GM19351 (cell line): ENCODE data around the gene ZNF747.
"Not testable (repeated sequence)": the region's sequence is repeated elsewhere in the genome, so short reads cannot be mapped to it uniquely, and the experiment has no call there.

Experiments used
- ATAC-seq: cut with Tn5 transposase; IDR thresholded peaks from one replicate; pipeline ENCODE4 v1.9.1; 2021; ENCODE audit warnings: mild to moderate bottlenecking, moderate library complexity; ENCODE audit not compliant: unreplicated experiment

Gene ZNF747

DNA sequence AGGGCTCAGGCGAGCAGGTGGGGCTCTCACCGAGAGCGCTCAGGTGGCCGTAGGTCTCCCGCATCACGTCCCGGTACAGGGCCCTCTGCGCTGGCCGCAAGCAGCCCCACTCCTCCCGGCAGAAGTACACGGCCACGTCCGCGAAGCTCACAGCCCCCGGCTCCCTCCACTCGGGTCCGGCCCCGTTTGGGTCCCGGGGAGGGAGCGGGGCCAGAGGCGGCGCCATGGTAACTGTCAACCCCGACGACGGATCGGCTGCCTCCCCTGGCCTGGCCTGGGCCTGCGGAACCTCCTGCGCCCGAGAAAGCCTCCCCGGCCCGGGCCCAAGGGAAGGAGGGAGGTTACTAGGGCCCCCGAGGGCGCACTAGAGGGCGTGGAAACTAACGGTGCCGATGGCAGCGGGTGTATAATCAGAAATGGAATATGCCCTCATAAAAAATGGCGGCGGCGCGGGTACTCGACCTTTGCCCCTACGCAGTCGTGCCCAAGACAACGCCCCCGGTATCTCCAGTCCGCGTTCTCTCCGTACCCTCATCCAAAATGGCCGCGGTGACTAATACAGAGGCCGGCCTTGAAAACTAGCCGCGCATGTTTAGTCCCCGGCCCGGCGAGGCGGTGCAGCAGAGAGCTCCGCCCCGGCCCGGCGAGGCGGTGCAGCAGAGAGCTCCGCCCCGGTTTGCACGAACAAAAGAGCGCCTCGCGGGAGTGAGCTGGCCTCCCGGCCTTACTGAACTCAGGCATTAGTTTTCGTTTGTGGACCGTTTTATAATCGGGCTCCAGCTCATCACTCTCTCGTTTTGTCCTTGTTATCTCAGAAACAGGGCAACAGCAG, 23.5 kb upstream of the ZNF747 start, which contains the start of gene ZNF764:
Gene ZNF764, minus strand, starts transcription at position 418 of the 832 bp plus-strand sequence. Its CDS starts 192 bp downstream, at position 226.
- ATAC-seq = peak; percentile 95

DNA sequence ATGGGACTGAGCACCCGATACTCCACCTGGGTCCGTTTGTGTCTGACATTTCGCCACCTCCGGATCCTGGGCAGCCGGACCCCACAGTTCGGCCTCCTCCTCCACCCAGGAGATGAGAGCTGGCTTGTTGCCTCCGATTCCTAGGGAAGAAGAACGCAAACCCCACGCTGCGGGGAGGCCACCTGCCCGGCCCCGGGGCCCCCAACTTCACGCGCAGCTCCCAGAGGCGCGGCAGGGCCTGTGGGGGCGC, 23.0 kb upstream of the ZNF747 start:
- no peak for ATAC-seq

DNA sequence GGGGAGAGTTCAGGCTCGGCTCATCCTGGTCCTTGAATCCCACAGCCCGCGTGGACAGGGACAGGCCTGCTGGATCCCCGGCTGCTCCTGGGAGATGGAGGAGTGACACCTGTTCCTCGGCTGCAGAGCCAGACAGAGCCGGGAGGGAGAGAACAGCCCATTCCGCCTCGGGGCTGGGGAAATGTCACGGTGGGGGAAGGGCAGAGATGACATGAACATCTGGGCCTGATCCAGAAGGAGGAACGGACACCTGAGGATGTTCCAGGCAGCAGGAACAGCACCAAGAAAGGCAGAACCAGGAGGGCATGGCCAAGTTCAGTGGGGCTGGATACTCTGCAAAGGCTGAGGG, 21.4 kb upstream of the ZNF747 start:
- ATAC-seq = no peak

DNA sequence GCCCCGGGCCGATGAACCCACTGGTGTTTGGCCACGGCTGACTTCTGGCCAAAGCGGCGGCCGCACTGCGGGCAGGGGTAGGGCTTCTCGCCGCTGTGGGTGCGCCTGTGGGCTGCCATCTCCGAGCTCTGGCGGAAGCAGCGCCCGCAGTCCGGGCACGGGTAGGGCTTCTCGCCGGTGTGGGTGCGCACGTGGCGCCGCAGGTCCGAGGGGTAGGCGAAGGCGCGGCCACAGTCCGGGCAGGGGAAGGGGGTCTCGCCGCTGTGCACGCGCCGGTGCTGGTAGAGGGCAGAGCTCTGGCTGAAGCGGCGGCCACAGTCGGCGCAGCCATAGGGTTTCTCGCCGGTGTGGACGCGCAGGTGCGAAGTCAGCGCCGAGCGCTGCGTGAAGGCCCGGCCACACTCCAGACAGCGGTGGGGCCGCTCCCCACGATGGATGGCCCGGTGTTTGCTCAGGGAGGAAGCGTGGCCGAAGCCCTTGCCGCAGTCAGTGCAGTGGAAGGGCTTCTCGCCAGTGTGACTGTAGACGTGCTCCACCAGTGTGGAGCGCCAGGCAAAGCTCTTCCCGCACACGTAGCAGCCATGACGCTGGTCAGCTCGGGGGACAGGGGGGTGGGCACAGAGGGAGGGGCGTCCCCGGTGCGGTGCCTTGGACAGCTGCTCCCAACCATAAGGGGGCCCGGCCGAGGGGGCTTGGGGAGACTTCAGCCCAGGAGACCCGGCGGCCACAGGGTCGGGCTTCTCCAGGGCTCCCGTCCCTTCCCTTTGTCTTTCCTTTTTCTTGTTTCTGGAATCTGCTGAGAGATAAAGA, 20.9 kb upstream of the ZNF747 start:
- no peak for ATAC-seq

DNA sequence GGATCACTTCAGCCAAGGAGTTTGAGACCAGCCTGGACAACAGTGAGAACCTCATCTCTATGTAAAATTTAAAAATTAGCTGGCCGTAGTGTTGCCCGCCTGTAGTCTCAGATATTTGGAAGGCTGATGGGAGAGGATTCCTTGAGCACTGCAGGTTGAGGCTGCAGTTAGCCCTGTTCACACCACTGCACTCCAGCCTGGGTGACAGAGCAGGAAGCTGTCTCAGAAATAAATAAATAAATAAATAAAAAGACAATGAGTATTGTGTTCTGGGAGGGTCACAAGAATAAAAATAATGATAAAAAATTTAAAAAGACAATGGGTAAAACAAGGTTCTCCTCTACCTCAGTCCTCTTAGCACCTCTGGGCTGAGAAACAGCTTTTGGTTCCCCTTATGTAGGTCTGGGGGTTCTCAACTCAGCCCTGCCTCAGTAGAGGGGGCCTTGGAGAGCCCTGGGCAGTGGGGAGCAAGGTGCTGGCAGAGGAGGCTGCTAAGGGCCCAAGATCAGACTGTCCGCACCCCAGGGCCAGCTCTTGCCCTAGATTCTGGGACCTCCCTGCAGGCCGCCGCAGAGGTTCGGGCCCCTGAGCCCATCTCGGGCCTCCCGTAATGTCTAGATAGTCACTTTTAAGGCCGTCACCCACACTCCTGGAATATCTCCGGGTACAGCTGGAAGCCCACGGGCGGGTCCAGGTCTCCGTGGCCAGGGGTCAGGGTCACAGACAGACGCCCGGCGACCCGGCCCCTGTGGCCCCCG, 20.1 kb upstream of the ZNF747 start:
- ATAC-seq = no peak

DNA sequence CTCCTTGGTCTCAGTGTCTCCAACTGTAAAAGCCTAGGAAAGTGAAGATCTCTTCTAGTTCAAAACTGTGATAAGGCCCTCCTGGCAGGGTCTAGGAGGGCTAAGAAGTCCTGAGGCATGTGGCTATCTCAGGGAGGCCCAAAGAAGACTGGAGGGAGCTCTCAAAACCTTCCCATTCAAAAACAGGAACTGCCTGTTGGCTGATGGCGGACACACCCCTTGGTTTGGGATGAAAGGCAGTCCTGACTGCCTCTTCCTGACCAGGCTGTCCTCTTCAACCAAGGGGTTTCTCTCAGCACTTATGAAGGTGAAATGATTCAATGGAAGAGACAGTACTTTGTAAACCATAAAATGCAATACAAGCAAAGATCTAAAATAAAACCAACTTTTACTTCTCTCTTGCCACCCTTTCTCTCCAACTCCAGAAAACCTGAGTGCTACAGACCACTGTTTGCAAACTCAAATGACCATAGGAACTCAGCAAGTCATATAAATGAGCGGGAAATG, 18.8 kb upstream of the ZNF747 start:
- no peak for ATAC-seq

DNA sequence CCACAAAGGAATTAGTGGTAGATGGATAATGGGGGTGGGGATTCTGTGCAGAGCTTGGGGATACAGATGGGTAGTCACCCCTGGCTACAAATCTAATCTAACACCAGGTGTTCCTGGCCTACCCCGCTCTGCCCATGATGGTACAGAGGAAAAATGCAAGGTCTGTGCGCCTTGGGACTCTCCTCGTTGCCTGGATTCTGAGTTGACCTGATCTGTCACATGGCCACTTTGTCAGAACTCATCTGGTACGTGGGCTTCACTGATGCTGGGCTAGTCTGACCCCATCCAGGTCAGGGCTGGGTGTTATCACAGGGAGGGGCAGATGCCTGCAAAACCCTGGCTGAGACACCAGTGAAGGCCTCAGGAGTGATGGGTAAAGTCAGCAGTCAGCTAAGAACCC, 18.3 kb upstream of the ZNF747 start:
- no peak for ATAC-seq

DNA sequence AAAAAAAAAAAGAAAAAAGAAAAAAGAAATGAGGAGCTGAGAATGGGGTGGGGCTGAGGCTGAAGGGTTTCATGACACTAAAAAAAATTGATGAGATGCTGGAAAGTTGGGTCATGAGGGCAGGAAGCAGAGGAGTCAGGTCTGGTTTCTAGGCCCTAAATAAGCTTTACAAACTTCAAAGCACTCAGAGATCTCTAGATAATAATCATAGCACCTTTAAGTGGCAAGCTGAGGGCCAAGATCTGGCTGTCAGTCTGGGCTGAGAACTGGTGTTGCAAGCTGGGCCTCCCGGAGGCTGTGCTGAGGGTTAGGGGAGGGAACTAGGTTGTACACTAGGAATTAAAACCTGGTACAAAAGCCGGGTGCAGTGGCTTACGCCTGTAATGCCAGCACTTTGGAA, 17.1 kb upstream of the ZNF747 start:
- ATAC-seq = no peak

DNA sequence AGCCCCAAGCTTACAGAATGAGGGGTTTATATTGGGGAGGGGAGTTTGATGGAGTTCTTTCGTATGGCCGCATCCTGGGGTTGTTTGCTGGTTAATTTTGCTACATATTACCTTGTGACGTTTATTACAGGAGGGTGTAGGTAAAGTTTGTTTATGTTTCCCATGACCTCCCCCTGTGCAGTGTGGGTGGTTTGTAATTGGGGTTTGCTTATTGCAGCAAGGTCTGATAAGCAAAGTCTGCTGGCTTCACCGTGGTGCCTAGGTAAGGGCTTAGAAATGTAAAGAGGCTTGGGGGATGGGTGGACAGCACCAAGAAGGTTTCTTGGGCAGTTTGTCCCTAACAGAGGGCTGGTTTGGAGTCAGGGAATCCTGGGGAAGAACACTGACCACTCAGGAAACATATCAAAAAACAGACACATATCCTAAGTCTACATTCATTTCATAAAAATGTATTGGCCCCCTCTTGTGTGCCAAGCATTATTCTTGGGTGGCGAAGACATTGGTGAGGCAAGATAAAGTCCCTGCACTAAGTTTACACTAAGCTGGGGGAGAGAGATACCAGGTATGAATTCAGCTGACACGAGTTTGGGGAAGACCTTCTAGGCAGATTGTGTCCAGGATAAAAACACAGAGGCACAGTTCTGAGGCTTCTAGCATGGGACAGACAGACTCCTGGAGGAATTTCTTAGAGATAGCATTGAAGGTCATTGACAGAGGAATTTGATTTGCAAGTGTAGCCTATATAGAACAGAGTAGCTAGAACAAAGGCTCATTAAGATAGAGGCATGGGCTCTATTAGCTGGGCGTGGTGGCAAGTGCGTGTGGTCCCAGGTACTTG, 14.0 kb upstream of the ZNF747 start:
- ATAC-seq = no peak

DNA sequence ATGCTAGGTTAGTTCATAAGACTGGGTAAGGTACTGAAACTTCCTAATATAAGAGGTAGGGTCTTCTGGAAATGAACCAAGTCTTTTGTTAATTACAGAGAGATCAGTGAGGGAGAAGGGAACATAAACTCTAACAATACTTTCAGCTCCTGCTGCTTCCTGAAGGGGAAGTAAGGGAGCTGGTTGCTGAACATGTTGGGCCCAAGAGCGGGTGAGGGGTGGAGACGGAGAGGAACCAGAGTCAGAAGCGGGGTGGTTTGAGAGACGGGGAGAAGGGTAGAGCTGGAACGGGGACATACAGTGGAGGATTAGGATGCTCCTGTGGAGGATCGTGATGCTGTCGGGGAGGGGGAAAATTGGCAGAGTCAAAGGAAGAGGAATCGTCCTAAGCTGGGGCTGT, 11.5 kb upstream of the ZNF747 start:
- no peak for ATAC-seq

DNA sequence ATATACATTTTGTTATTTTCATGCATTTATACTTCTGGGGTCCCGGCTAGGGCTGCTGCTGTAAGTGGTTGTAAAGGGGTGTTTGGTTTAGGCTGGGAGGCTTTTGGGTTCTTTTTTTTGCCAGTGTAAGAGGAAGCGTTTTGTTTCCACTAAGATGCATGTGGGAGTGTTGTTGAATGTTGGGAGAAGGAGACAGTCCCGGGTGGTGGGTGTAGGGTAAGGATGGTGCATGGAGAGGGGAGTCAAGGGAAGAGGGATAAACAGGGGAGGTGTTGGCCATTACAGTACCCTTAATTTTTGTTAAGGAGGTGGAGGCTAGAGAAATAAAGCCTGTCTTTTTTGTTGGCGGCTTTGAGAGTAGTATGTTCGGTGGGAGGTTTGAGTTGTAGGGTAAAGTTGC, 8.4 kb upstream of the ZNF747 start:
- ATAC-seq = no peak

DNA sequence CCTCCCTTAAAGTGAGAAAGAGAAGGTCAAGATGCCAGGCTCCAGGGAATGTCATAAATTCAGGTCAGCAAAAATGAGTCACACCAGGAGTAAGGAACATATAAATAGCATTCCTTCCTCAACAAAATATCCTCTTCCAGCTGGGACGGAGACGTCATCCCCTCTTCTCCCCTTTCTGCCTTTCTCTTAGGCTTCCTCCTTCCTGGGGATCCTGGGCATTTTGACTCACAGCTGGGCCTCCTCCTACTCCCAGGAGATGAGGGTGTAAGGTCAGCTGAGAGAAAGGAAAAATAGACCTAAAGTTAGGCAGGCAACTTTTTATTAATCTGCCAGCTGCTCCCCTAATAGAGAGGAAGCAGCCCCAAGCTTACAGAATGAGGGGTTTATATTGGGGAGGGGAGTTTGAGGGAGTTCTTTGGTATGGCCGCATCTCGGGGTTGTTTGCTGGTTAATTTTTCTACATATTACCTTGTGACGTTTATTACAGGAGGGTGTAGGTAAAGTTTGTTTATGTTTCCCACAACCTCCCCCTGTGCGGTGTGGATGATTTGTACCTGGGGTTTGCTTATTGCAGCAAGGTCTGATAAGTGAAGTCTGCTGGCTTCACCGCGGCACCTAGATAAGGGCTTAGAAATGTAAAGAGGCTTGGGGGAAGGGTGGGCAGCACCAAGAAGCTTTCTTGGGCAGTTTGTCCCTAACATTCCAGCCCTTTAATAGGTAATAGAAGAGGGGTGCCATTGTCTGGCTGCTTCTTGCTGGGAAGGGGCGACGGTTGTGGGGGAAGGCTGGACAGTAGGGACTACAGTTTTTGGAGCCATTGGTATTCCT, 7.1 kb upstream of the ZNF747 start:
- no peak for ATAC-seq

DNA sequence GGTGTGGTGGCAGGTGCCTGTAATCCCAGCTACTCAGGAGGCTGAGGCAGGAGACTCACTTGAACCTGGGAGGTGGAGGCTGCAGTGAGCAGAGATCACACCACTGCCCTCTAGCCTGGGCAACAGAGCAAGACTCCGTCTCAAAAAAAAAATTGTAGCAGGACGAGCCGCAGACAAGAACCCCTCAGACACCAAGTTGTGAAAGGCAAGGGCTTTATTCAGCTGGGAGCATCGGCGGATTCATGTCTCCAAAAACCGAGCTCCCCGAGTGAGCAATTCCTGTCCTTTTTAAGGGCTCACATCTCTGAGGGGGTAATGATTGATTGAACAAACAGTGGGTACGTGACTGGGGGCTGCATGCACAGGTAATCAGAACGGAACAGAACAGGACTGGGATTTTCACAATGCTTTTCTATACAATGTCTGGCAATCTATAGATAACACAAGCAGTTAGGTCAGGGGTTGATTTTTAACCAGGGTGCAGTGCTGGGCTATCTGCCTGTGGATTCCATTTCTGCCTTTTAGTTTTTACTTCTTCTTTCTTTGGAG, 6.3 kb upstream of the ZNF747 start:
- ATAC-seq = not testable (repeated sequence)

DNA sequence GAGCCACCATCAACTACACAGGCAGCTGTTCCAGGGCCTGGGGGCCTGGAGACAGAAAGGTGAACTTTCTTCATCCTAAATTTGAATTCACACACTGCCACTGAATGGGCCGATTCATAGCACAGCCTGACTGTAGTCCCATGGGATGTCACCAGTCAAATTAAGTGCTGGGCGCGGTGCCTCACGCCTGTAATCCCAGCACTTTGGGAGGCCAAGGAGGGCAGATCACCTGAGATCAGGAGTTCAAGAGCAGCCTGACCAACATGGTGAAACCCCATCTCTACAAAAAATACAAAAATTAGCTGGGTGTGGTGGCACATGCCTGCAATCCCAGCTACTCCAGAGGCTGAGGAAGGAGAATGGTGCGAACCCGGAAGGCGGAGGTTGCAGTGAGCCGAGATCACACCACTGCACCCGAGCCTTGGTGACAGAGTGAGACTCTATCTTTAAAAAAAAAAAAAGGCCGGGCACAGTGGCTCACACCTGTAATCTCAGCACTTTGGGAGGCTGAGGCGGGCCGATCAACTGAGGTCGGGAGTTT, 5.4 kb upstream of the ZNF747 start:
- not testable (repeated sequence) for ATAC-seq

DNA sequence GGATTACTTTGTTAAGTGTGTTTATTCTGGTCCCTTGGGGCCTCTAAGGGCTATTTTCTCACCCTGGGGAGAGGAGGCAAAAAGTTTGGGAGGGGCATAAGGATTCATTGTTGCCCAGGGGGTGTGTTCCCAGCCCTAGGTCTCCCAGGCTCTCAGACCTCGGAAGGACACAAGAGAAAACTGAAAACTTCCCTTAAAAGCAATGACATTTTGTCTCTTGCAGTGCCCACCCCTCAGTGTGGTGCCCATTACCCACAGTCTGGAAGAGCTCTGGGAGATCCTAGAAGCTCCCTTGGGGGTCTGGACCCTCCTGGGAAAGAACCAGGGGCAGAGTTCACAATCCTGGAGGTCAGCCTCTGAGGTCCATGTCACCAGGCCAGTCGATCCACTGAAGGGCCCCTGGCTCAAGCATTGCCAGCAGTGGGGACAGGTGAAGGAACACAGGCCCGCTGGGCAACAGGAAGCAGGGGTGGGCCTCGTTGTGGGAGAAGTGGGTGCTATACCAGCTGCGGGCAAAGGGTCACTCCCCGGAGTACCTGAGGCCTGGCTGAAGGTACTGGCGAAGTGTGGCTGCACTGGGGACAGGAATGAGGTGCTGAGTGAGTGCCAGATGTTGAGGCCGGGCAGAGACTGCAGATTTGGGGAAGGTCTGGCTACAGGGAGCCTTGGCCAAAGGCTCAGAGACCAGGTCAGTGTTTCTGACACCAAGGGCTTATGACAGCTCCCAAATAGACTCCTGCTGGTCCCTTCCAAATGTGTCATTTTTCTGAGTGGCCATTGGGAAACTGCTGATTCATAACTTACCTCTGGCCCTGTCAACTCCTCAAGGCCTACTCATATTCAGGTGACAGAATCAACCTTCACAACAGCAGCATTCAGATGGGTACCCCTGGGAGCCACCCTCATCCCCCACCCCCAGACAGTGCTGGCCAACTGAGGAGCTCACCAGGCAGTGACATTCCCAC, 4.6 kb upstream of the ZNF747 start:
- ATAC-seq = no peak

DNA sequence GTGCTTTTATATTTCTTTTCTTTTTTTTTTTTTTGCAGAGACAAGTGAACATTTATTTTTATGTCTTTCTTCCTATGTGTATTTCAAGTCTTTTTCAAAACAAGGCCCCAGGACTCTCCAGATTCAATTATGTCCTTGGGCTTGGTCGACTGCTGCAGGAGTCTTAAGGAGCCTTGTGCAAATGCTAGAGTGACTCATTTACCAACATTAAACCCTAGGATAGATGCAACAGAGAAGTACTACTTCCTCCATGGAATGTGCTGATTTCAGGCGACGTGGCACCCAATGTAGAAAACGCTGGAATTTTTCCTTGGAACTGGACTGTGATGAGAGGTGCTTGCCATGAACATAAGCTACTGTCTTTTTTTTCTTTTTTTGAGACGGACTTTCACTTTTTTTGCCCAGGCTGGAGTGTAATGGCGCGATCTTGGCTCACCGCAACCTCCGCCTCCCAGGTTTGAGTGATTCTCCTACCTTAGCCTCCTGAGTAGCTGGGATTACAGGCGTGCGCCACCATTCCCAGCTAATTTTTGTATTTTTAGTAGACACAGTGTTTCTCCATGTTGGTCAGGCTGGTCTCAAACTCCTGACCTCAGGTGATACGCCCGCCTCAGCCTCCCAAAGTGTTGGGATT, 1.9 kb upstream of the ZNF747 start:
- ATAC-seq = not testable (repeated sequence)

DNA sequence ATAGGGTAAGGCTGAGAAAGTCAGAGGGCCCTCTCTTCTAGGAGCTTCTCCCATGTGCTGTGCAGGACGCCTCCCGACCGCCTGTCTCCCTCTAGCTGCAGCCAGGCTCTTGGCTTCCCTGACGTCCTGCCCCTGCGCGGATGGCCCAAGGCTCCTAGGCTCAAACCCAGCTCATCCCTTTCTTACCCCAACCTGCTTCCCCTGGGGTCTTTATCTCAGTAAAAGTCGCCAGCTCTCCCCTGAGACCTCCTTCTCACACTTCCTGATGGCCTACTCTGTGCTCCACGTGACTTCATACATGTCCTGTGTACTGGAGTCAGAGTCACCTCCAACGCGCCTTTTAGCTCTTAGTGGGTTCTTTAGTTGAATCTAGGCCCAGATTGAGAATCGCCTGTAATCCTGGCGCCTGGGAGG, 1.1 kb upstream of the ZNF747 start:
- peak; percentile 45 for ATAC-seq
